GM19239 (cell line): ENCODE data around the gene VCAN.

Experiments used
- DNase-seq: peaks from one replicate; pipeline ENCODE4 v3.0.0; 2011; ENCODE audit warnings: low spot score; ENCODE audit not compliant: insufficient read length
- FAIRE-seq: peaks from 2 replicates; lab custom pipeline; 2011; peaks lifted over from hg19 to GRCh38; lab: Jason Lieb, UNC

VCAN gene

GRCh38 chr5:83464261-83464660, 7.3 kb upstream of the VCAN start:
- DNase-seq: no peak
- FAIRE-seq: no peak

GRCh38 chr5:83467371-83468035, 4.0 kb upstream of the VCAN start:
- DNase-seq (no peak), FAIRE-seq (no peak)

- no peak for DNase-seq
- no peak for FAIRE-seq
Observed at GRCh38 chr5:83469075-83469474, 2.5 kb upstream of the VCAN start.

GRCh38 chr5:83470526-83471404, 779 bp upstream of the VCAN start:
- peak; percentile 49 for FAIRE-seq

GRCh38 chr5:83472213-83472507, 616 bp downstream of the VCAN start:
- DNase-seq (no peak), FAIRE-seq (no peak)

More at GRCh38 chr5:83470526-83471404, 779 bp upstream of the VCAN start:
- no peak for DNase-seq

GRCh38 chr5:83472508-83473345, 1.2 kb downstream of the VCAN start:
- DNase-seq: peak; percentile 32
- no peak for FAIRE-seq

GRCh38 chr5:83473346-83474160, 2.0 kb downstream of the VCAN start:
- peak; percentile 57 for DNase-seq
- peak; percentile 65 for FAIRE-seq

- peak; percentile 37 for DNase-seq
- FAIRE-seq: peak; percentile 85
Observed at GRCh38 chr5:83474161-83474796, 2.7 kb downstream of the VCAN start.

GRCh38 chr5:83474991-83475390, 3.4 kb downstream of the VCAN start:
- no peak for FAIRE-seq
- DNase-seq: no peak

- DNase-seq: no peak
- no peak for FAIRE-seq
Observed at GRCh38 chr5:83475391-83475863, 3.9 kb downstream of the VCAN start.

GRCh38 chr5:83475935-83476814, 4.6 kb downstream of the VCAN start:
- DNase-seq (no peak), FAIRE-seq (peak; percentile 8)

GRCh38 chr5:83482961-83483360, 11.4 kb downstream of the VCAN start:
- no peak for DNase-seq
- FAIRE-seq: peak; percentile 4

- FAIRE-seq (no peak), DNase-seq (no peak)
Observed at GRCh38 chr5:83484294-83484693, 12.8 kb downstream of the VCAN start.

GRCh38 chr5:83485842-83486241, 14.3 kb downstream of the VCAN start:
- no peak for FAIRE-seq
- no peak for DNase-seq

GRCh38 chr5:83487155-83487554, 15.6 kb downstream of the VCAN start:
- DNase-seq: no peak
- no peak for FAIRE-seq

- FAIRE-seq (no peak), DNase-seq (no peak)
Observed at GRCh38 chr5:83488271-83488670, 16.7 kb downstream of the VCAN start.

- FAIRE-seq (no peak), DNase-seq (no peak)
Observed at GRCh38 chr5:83488821-83489220, 17.3 kb downstream of the VCAN start.

- DNase-seq (no peak), FAIRE-seq (no peak)
Observed at GRCh38 chr5:83490203-83490602, 18.7 kb downstream of the VCAN start.
